Measurements from ENCODE around the gene TMEM141. TPM values are rescaled to one million over a fixed set of nuclear protein-coding genes. Genes with fewer than 3 reads are reported as not detected.

Gene TMEM141
- polyA plus RNA-seq, 1 donor (not counting 4 experiments of a cell fraction or from before 2014, with no cell fraction given) = 85.5 TPM

DNA sequence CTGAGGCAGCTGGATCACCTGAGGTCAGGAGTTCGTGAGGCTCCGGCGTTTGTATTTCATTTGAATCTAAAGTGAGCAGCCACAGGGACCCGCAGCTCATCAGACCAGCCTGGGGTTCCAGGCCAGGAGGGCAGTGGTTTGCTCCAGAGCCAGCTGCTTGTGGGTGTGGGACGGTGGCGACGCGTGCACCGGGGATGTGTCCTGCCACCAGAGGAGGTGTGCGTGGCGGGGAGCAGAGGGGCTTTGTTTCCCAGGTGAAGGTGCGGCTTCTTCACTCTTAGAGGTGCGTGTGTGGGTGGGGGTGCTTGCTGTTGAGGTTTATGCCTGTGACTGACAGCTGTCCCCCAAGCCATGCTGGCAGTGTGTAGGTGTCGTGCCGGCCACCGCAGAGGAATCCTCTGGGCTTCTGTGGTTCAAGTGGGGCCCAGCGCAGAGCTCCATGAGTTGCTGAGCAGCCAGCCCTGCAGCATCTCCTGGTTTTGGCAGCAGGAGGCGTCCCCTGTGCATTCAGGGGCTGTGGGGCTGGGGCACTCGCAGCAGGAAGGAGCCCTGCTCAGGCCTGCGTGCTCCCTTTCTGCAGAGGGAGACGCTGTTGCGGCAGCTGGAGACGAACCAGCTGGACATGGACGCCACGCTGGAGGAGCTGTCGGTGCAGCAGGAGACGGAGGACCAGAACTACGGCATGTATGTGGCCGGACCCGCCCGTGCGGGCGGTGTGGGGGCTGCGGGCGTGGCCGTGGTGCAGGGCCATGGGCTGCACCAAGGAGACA, 44.2 kb downstream of the TMEM141 start:
- H3K9me3 ChIP-seq (ENCODE audit: control insufficient read depth, low read depth, low read length) = no peaks in the 10 kb centered on the region
- H3K4me2 ChIP-seq (ENCODE audit: control insufficient read depth, extremely low read depth, insufficient read depth, low read depth, low read length) = no peak overlapping the region
- no peaks in the 10 kb centered on the region for H3K9me1 ChIP-seq (ENCODE audit: control insufficient read depth, extremely low read depth, insufficient read depth, low read length)
- no peaks in the 10 kb centered on the region for H3K27me3 ChIP-seq (ENCODE audit: control insufficient read depth, extremely low read depth, insufficient read depth, low read length)
- TF ChIP-seq, protein P1, sequence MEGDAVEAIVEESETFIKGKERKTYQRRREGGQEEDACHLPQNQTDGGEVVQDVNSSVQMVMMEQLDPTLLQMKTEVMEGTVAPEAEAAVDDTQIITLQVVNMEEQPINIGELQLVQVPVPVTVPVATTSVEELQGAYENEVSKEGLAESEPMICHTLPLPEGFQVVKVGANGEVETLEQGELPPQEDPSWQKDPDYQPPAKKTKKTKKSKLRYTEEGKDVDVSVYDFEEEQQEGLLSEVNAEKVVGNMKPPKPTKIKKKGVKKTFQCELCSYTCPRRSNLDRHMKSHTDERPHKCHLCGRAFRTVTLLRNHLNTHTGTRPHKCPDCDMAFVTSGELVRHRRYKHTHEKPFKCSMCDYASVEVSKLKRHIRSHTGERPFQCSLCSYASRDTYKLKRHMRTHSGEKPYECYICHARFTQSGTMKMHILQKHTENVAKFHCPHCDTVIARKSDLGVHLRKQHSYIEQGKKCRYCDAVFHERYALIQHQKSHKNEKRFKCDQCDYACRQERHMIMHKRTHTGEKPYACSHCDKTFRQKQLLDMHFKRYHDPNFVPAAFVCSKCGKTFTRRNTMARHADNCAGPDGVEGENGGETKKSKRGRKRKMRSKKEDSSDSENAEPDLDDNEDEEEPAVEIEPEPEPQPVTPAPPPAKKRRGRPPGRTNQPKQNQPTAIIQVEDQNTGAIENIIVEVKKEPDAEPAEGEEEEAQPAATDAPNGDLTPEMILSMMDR (optimal IDR thresholded peaks at IDR 0.05 in 1 of 3, IDR thresholded peaks at IDR 0.05 in 1 of 3, conservative IDR thresholded peaks at IDR 0.05 in 1 of 3; ENCODE audit: extremely low read depth in 1 of 3, insufficient read depth in 2 of 3, low read length in 3 of 3) = no peak
- TF ChIP-seq EZH2 (IDR thresholded peaks at IDR 0.05; ENCODE audit: low read length) = no peak
- no peaks in the 10 kb centered on the region for H3K79me2 ChIP-seq (ENCODE audit: control insufficient read depth, insufficient read depth, low read length)
- DNase-seq (ENCODE audit: low read depth, low spot score) = no peak
- dilution Hi-C loops (cut with MboI; ENCODE audit: extremely low pct_ligation_motif_present, low sequenced_read_pairs) = no loop called here
- FAIRE-seq = no peak
- H3K9ac ChIP-seq (ENCODE audit: control insufficient read depth, extremely low read depth, insufficient read depth, low read length) = no peak overlapping the region
- H3K27ac ChIP-seq (ENCODE audit: control insufficient read depth, insufficient read depth, low read length) = no peak overlapping the region
- no peaks in the 10 kb centered on the region for H4K20me1 ChIP-seq (ENCODE audit: control insufficient read depth, extremely low read depth, insufficient read depth, low read length)
- peaks cover 0 to 25% of the 10 kb centered on the region in 2 experiments for H3K36me3 ChIP-seq (ENCODE audit: control insufficient read depth in 2 of 2, extremely low read depth in 1 of 2, insufficient read depth in 2 of 2, low read length in 2 of 2)
- no peak overlapping the region for H2AFZ ChIP-seq (ENCODE audit: control insufficient read depth, low read length)
- H3K4me1 ChIP-seq (ENCODE audit: control insufficient read depth, extremely low read depth, insufficient read depth, low read length) = no peaks in the 10 kb centered on the region
- H3K4me3 ChIP-seq (ENCODE audit: control insufficient read depth in 2 of 3, extremely low read depth in 1 of 3, insufficient read depth in 2 of 3, low read depth in 1 of 3, low read length in 3 of 3) = no peak overlapping the region

DNA sequence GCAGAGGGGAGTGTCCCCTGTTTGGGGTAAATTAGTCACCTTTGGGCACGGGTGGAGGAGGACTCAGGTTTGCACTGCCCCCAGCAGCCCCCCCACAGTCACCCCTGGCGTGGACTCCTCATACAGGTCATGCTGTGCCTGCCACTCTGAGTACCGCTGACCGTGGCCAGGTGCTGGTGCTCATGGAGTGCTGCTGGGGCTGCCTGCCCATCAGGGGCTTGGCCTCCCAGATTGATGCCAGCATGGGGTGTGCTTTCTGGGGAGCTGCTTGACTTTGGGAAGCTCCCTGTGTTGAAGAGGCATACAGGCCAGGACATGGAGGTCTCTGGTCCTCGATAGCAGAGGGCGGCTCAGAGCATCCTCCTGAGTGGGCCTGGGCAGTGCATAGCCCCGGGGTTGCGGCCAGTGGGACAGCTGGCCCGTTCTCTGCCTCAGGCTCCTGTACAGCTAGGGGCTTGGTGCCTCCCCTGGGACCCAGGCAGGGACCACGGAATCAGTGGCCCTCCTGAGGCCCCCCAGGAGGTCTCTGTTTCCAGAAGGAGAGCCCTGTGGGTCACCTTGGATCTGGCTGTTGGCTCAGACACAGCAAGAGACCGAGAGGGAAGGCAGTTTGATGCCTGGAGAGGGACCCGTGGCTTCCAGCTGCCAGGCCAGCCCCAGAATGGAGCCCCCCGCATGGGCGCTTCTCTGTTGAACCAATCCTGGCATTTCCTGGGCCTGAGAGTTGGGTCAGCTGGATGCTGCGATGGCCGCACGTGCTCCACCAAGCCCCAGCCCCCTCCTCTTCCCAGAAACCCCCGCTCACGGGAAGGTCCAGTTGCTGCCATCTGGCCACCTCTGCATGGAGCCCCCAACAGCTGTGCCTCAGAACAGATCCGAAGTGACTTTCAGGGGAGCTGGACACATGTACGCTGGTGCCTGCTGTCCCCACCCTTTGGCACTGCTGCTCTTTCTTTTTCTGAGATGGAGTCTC, 45.1 kb downstream of the TMEM141 start:
- H3K36me3 ChIP-seq (ENCODE audit: control insufficient read depth in 2 of 2, extremely low read depth in 1 of 2, insufficient read depth in 2 of 2, low read length in 2 of 2) = peaks cover 0 to 20% of the 10 kb centered on the region in 2 experiments
- H3K9me3 ChIP-seq (ENCODE audit: control insufficient read depth, low read depth, low read length) = no peaks in the 10 kb centered on the region
- H3K4me2 ChIP-seq (ENCODE audit: control insufficient read depth, extremely low read depth, insufficient read depth, low read depth, low read length) = no peak overlapping the region
- H3K27me3 ChIP-seq (ENCODE audit: control insufficient read depth, extremely low read depth, insufficient read depth, low read length) = no peaks in the 10 kb centered on the region
- H3K4me3 ChIP-seq (ENCODE audit: control insufficient read depth in 2 of 3, extremely low read depth in 1 of 3, insufficient read depth in 2 of 3, low read depth in 1 of 3, low read length in 3 of 3) = no peak overlapping the region
- no peaks in the 10 kb centered on the region for H3K4me1 ChIP-seq (ENCODE audit: control insufficient read depth, extremely low read depth, insufficient read depth, low read length)
- TF ChIP-seq EZH2 (IDR thresholded peaks at IDR 0.05; ENCODE audit: low read length) = no peak
- TF ChIP-seq, protein P1 (optimal IDR thresholded peaks at IDR 0.05 in 1 of 3, IDR thresholded peaks at IDR 0.05 in 1 of 3, conservative IDR thresholded peaks at IDR 0.05 in 1 of 3; ENCODE audit: extremely low read depth in 1 of 3, insufficient read depth in 2 of 3, low read length in 3 of 3) = no peak
- H3K79me2 ChIP-seq (ENCODE audit: control insufficient read depth, insufficient read depth, low read length) = no peaks in the 10 kb centered on the region
- no peak overlapping the region for H2AFZ ChIP-seq (ENCODE audit: control insufficient read depth, low read length)
- H4K20me1 ChIP-seq (ENCODE audit: control insufficient read depth, extremely low read depth, insufficient read depth, low read length) = no peaks in the 10 kb centered on the region
- DNase-seq (ENCODE audit: low read depth, low spot score) = no peak
- dilution Hi-C loops (cut with MboI; ENCODE audit: extremely low pct_ligation_motif_present, low sequenced_read_pairs) = no loop called here
- H3K27ac ChIP-seq (ENCODE audit: control insufficient read depth, insufficient read depth, low read length) = no peak overlapping the region
- H3K9me1 ChIP-seq (ENCODE audit: control insufficient read depth, extremely low read depth, insufficient read depth, low read length) = no peaks in the 10 kb centered on the region
- FAIRE-seq = no peak
- H3K9ac ChIP-seq (ENCODE audit: control insufficient read depth, extremely low read depth, insufficient read depth, low read length) = no peak overlapping the region
